ENCODE measurements around the gene FZD1. TPM values are rescaled to one million over a fixed set of nuclear protein-coding genes. Genes with fewer than 3 reads are reported as not detected.

FZD1 gene
- total and polyA plus RNA-seq, 8 donors, result 15.5 to 70.2 (median 59.9) TPM

GRCh38 chr7:91228927-91229558, 35.2 kb upstream of the FZD1 start:
- H3K27me3 ChIP-seq, result no peaks in the 10 kb centered on the region
- no peaks in the 10 kb centered on the region for H3K4me1 ChIP-seq
- H3K4me3 ChIP-seq, result no peak overlapping the region
- no peak overlapping the region for H3K27ac ChIP-seq
- intact Hi-C loops (cut with DNase I), result no loop called here
- TF ChIP-seq CTCF (IDR thresholded peaks at IDR 0.05), result no peak
- ATAC-seq (no peak), DNase-seq (no peak)
- H3K36me3 ChIP-seq, result no peaks in the 10 kb centered on the region
- H3K9me3 ChIP-seq, result no peaks in the 10 kb centered on the region

- intact Hi-C loops (cut with DNase I), result no loop called here
- Histone ChIP-seq H3K4me3 (no peak overlapping the region), H3K27ac (no peak overlapping the region), H3K4me1 (no peaks in the 10 kb centered on the region), H3K27me3 (no peaks in the 10 kb centered on the region), H3K36me3 (no peaks in the 10 kb centered on the region), H3K9me3 (no peaks in the 10 kb centered on the region)
- ATAC-seq, result no peak
- no peak for TF ChIP-seq CTCF (IDR thresholded peaks at IDR 0.05)
- DNase-seq, result no peak
These were observed 34.1 kb upstream of the FZD1 start for GRCh38 chr7:91230100-91230499.

GRCh38 chr7:91230503-91230902, 33.7 kb upstream of the FZD1 start:
- no peak for ATAC-seq
- Histone ChIP-seq H3K4me3 (no peak overlapping the region), H3K27ac (no peak overlapping the region), H3K36me3 (no peaks in the 10 kb centered on the region), H3K9me3 (no peaks in the 10 kb centered on the region), H3K27me3 (no peaks in the 10 kb centered on the region), H3K4me1 (no peaks in the 10 kb centered on the region)
- TF ChIP-seq CTCF (IDR thresholded peaks at IDR 0.05), result no peak
- DNase-seq, result no peak
- intact Hi-C loops (cut with DNase I), result no loop called here

GRCh38 chr7:91233212-91233611, 31.0 kb upstream of the FZD1 start:
- intact Hi-C loops (cut with DNase I), result no loop called here
- Histone ChIP-seq H3K27ac (no peak overlapping the region), H3K9me3 (no peaks in the 10 kb centered on the region), H3K36me3 (no peaks in the 10 kb centered on the region), H3K4me1 (no peaks in the 10 kb centered on the region), H3K27me3 (no peaks in the 10 kb centered on the region), H3K4me3 (no peak overlapping the region)
- ATAC-seq (no peak), DNase-seq (no peak)
- no peak for TF ChIP-seq CTCF (IDR thresholded peaks at IDR 0.05)

- peak in 1 of 4 donors; percentile 42 for DNase-seq
- H3K4me3 ChIP-seq, result no peak overlapping the region
- peak; percentile 55 for ATAC-seq
- H3K9me3 ChIP-seq, result no peaks in the 10 kb centered on the region
- no peaks in the 10 kb centered on the region for H3K27me3 ChIP-seq
- H3K4me1 ChIP-seq, result peaks cover 5 to 13% of the 10 kb centered on the region in 2 donors
- no peak overlapping the region for H3K27ac ChIP-seq
- no peak for TF ChIP-seq CTCF (IDR thresholded peaks at IDR 0.05)
- intact Hi-C loops (cut with DNase I), result no loop called here
- H3K36me3 ChIP-seq, result no peaks in the 10 kb centered on the region
These were observed 28.9 kb upstream of the FZD1 start for GRCh38 chr7:91235211-91235832.

Measured in left lung (tissue), 10 donors.